CD4-positive, alpha-beta T cell (primary cell): Measurements from ENCODE around the gene HESX1. TPM values are rescaled to one million over a fixed set of nuclear protein-coding genes. Genes with fewer than 3 reads are reported as not detected.

ENCODE experiments used
- ATAC-seq: fragments of 200-7000 bp; cut with Tn5 transposase; one replicate; pipeline ENCODE4 v1.10.0; 2022; ENCODE audit warnings: mild to moderate bottlenecking; ENCODE audit not compliant: poor library complexity
- CTCF ChIA-PET: fragments of 350-600 bp; sonication (Branson Sonifier 250); formaldehyde crosslinking; loops from one replicate; lab custom pipeline; 2021; ENCODE audit warnings: antibody characterized with exemption, inconsistent platforms; lab: Charles Lee
- POLR2A ChIA-PET: fragments of 350-600 bp; sonication (Branson Sonifier 250); formaldehyde crosslinking; loops from one replicate; lab custom pipeline; 2021; ENCODE audit warnings: antibody characterized with exemption, inconsistent platforms; lab: Charles Lee
- DNase-seq, 14 experiments: peaks; one replicate each; pipeline ENCODE4 v3.0.0-alpha.2; 2013 to 2020; ENCODE audit warnings: mixed read lengths in 2 of 14
- H3K27ac ChIP-seq, 2 donors: one replicate each; pipeline versions ENCODE4 v1.5.1 to v1.7.0; 2013; ENCODE audit warnings: low read length in 2 of 2, low read depth in 1 of 2, mild to moderate bottlenecking in 1 of 2
- H3K27me3 ChIP-seq, 2 experiments: 1 replicate in 1 of 2; 2 replicates in 1 of 2; pipeline versions ENCODE4 v1.6.1 to v1.7.0; 2013; ENCODE audit warnings: low read length in 2 of 2, control low read depth in 1 of 2, mild to moderate bottlenecking in 1 of 2, moderate library complexity in 1 of 2; ENCODE audit not compliant: insufficient read depth in 2 of 2, control insufficient read depth in 1 of 2
- H3K36me3 ChIP-seq: one replicate; pipeline ENCODE4 v1.6.1; 2013; ENCODE audit warnings: low read length, control low read depth; ENCODE audit not compliant: insufficient read depth
- H3K4me1 ChIP-seq: one replicate; pipeline ENCODE4 v1.6.1; 2013; ENCODE audit warnings: low read length, control low read depth; ENCODE audit not compliant: insufficient read depth
- H3K4me3 ChIP-seq: one replicate; pipeline ENCODE4 v1.5.1; 2013; ENCODE audit warnings: mild to moderate bottlenecking, low read length, moderate library complexity
- H3K9me3 ChIP-seq, 2 experiments: 1 replicate in 1 of 2; 2 replicates in 1 of 2; pipeline versions ENCODE4 v1.6.1 to v1.7.0; 2013; ENCODE audit warnings: low read length in 2 of 2, mild to moderate bottlenecking in 2 of 2, control low read depth in 1 of 2, moderate library complexity in 1 of 2; ENCODE audit not compliant: control insufficient read depth in 1 of 2, insufficient read depth in 1 of 2
- H3K27ac Mint-ChIP-seq: one replicate; pipeline ENCODE4 v1.8.0; 2020; ENCODE audit warnings: mixed read lengths
- H3K27me3 Mint-ChIP-seq: one replicate; pipeline ENCODE4 v1.8.0; 2021; ENCODE audit warnings: mixed read lengths
- H3K36me3 Mint-ChIP-seq: one replicate; pipeline ENCODE4 v1.8.0; 2021; ENCODE audit warnings: low read depth, mixed read lengths
- H3K4me1 Mint-ChIP-seq: one replicate; pipeline ENCODE4 v1.8.0; 2021; ENCODE audit warnings: low read depth, mixed read lengths
- H3K4me3 Mint-ChIP-seq: one replicate; pipeline ENCODE4 v1.8.0; 2020; ENCODE audit warnings: mild to moderate bottlenecking, mixed read lengths
- H3K9me3 Mint-ChIP-seq: one replicate; pipeline ENCODE4 v1.8.0; 2020; ENCODE audit warnings: mixed read lengths
- CTCF ChIP-seq: fragments of 200-600 bp; IDR thresholded peaks from one replicate; pipeline ENCODE4 v1.8.0; 2022; ENCODE audit warnings: antibody characterized with exemption, mild to moderate bottlenecking
- intact Hi-C, 2 experiments: fragments of 100-400 bp; cut with DNase I in 1 of 2; cut with micrococcal nuclease in 1 of 2; formaldehyde crosslinking; loops; one replicate each; pipeline versions ENCODE4 v1.15.1 to v1.9.0; 2023 to 2025; cut with DNase I, micrococcal nuclease
- total RNA-seq, 174 experiments: library from RNA in 2 of 174; stranded (reverse) in 2 of 174; gene quantifications; one replicate each; pipeline ENCODE4 v1.2.3 and lab custom pipeline; 2021 to 2026

The HESX1 gene
- total RNA-seq, 2 experiments from 2014 or later, result 0.39 TPM; not detected in 1

GRCh38 chr3:57221883-57222282 lies 22.1 kb upstream of the HESX1 start:
- Histone ChIP-seq H3K9me3 (no peaks in the 10 kb centered on the region), H3K27ac (no peak overlapping the region), H3K27me3 (no peaks in the 10 kb centered on the region), H3K36me3 (no peaks in the 10 kb centered on the region), H3K4me3 (no peak overlapping the region), H3K4me1 (no peaks in the 10 kb centered on the region)
- Mint-ChIP-seq H3K4me3 (no peak overlapping the region), H3K36me3 (no peaks in the 10 kb centered on the region), H3K27me3 (no peaks in the 10 kb centered on the region), H3K4me1 (peaks cover 1% of the 10 kb centered on the region), H3K27ac (no peak overlapping the region), H3K9me3 (no peaks in the 10 kb centered on the region)
- DNase-seq (no peak), ATAC-seq (no peak)
- ChIA-PET POLR2A (no interaction called here), CTCF (no interaction called here)
- TF ChIP-seq CTCF, result no peak
- intact Hi-C loops, result loop anchor here (10.0 kb wide), 2 partner anchors 473 to 1273 kb away; partner anchors contain the start of genes DENND6A (in 1 of the 2) and KCTD6 (in 1 of the 2)

- ATAC-seq (no peak), DNase-seq (no peak)
- Histone ChIP-seq H3K27me3 (no peaks in the 10 kb centered on the region), H3K36me3 (no peaks in the 10 kb centered on the region), H3K9me3 (no peaks in the 10 kb centered on the region), H3K4me1 (no peaks in the 10 kb centered on the region), H3K4me3 (no peak overlapping the region), H3K27ac (no peak overlapping the region)
- Mint-ChIP-seq H3K27ac (no peak overlapping the region), H3K36me3 (no peaks in the 10 kb centered on the region), H3K4me1 (no peaks in the 10 kb centered on the region), H3K27me3 (no peaks in the 10 kb centered on the region), H3K9me3 (no peaks in the 10 kb centered on the region), H3K4me3 (no peak overlapping the region)
- intact Hi-C loops, result no loop called here
- no peak for TF ChIP-seq CTCF
- ChIA-PET POLR2A (no interaction called here), CTCF (no interaction called here)
Measured at GRCh38 chr3:57206423-57206822, 6.6 kb upstream of the HESX1 start.

- Mint-ChIP-seq H3K27ac (no peak overlapping the region), H3K27me3 (peaks cover 33% of the 10 kb centered on the region), H3K36me3 (no peaks in the 10 kb centered on the region), H3K4me1 (no peaks in the 10 kb centered on the region), H3K4me3 (no peak overlapping the region), H3K9me3 (no peaks in the 10 kb centered on the region)
- no peak for DNase-seq
- no peaks in the 10 kb centered on the region for H3K4me1 ChIP-seq
- no peak for TF ChIP-seq CTCF
- H3K36me3 ChIP-seq, result no peaks in the 10 kb centered on the region
- H3K9me3 ChIP-seq, result peaks cover 0 to 5% of the 10 kb centered on the region in 2 experiments
- H3K27ac ChIP-seq, result no peak overlapping the region
- H3K4me3 ChIP-seq, result no peak overlapping the region
- ChIA-PET POLR2A (no interaction called here), CTCF (interaction anchor here (1.3 kb wide), 1 partner anchor 24 kb away, joined by 4 read pairs; no protein-coding TSS in a partner anchor)
- H3K27me3 ChIP-seq, result peaks cover 0 to under 1% of the 10 kb centered on the region in 2 experiments
- ATAC-seq, result no peak
- intact Hi-C loops, result no loop called here
Measured at GRCh38 chr3:57194641-57195040, 5.1 kb downstream of the HESX1 start.
